ENCODE data around the gene TOR4A.
A peak's percentile ranks its signal among the peaks of the same experiment; 100 is the strongest.

The TOR4A gene

GRCh38 chr9:137269231-137269772 lies 8.2 kb upstream of the TOR4A start:
- DNase-seq (ENCODE audit: insufficient read length, low spot score) (no peak), FAIRE-seq (no peak)

- DNase-seq (ENCODE audit: insufficient read length, low spot score) (no peak), FAIRE-seq (no peak)
Observed at GRCh38 chr9:137270929-137271695, 6.4 kb upstream of the TOR4A start.

DNA sequence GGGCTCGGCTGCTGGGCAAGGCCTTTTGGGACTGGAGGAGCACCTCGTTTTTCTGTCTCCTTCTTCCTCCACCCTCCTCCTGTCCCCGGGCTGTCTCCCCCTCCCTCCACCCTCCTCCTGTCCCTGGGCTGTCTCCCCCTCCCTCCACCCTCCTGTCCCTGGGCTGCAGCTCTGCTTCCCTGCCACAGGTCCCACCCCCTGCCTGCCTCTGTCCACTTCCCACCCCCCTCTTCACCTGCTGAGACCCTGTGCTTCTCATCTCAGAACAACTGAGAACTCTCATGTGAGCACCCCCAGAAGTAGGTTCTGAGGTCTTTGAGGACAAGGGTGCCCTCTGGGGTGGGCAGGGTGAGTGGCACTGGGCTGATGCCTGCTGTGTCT lies 5.8 kb upstream of the TOR4A start:
- FAIRE-seq (no peak), DNase-seq (ENCODE audit: insufficient read length, low spot score) (no peak)

GRCh38 chr9:137272241-137273094 lies 5.1 kb upstream of the TOR4A start:
- FAIRE-seq, result no peak
- no peak for DNase-seq (ENCODE audit: insufficient read length, low spot score)

GRCh38 chr9:137273095-137273490 lies 4.4 kb upstream of the TOR4A start:
- no peak for DNase-seq (ENCODE audit: insufficient read length, low spot score)
- no peak for FAIRE-seq

- FAIRE-seq, result no peak
Observed at GRCh38 chr9:137273611-137274320, 3.8 kb upstream of the TOR4A start.

DNA sequence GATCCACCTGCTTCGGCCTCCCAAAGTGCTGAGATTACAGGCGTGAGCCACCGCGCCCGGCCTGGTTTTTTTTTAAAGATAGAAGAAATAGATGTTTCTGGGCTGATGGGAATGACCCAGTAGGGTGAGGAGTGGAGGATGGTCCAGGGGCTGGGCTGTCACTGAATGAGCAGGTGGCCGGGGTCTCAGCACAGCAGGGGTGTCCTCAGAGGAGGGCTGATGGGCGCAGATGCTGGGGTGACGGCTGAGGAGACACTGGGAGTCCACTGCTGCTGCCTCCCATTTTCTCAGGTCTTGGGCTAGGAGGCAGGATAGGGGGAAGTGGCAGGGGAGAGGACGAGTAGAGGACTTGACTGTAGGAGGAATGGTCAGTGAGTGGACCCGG lies 2.3 kb upstream of the TOR4A start:
- FAIRE-seq (no peak), DNase-seq (ENCODE audit: insufficient read length, low spot score) (no peak)

More at GRCh38 chr9:137273611-137274320, 3.8 kb upstream of the TOR4A start:
- DNase-seq (ENCODE audit: insufficient read length, low spot score), result no peak

DNA sequence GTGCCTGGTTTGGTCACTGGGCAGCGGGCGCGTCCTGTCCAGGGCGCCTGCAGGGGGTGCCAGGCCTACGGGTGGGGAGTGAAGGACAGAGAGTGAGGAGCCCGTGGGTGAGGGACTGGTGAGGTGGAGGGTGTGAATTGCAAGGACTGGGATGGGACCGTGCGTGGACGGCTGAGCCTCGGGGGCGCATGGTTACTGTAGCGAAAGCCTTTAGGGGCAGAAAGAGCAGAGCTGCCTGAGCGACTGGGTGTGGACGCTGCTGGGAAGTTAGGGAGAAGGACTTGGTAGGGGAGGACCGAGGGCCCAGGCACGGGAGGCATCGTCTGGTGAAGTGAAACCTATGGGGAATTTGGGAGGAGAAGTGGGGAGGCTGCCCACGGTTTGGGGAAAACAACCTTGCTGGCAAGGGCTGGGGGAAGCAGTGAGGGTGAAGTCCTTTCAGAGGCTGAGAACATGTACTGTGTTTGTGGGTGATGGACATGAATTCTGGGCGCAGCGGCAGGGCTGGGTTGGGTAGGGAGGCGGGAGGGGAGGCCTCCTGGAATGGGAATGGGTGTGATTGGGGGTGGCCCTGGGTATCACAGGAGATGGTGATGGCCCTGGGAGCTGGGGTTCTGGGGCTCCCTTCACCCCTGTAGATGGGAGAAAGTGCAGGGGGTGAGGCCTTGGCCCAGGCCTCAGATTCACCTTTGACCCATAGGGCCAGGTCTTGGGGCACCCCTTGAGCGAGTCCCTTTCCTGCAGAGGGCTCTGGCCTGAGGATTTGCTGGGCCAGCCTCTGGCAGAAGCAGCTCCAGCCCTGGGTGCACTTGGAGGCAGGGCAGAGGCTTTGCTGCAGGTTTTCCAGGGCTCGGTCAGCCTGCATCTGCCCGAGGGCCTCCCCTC lies 1.7 kb upstream of the TOR4A start:
- FAIRE-seq, result no peak
- DNase-seq (ENCODE audit: insufficient read length, low spot score), result no peak

GRCh38 chr9:137276473-137277328 lies 825 bp upstream of the TOR4A start:
- DNase-seq (ENCODE audit: insufficient read length, low spot score), result no peak

DNA sequence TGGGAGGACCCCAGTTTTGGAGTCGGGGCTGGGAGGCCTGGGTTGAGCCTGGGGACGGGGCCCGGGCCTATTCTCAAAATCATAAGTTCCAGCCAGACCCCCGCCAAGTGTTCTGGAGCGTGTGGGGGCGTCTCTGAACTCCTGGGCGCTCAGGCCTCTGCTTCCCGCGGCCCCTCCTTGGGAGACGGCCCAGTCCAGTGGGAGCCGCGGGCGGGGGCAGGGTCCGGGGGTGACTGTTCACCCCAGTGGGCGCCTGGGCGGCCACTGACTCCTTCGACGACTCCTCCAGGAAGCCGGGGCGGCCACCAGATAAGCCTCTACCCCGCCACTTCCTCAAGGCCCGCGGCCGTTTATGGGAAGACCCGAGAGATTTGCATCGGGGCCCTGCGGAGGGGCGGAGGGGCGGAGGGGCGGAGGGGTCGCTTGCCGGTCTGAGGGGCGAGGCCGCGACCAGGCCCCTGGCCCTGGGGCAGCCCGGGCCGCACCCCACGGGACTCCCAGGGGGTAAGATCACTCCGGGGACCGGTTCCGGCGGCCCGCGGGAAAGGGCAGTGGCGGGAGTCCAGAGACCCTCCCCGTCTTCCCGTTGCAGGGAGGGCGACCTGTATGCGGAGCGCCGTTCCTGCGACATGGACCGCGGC lies 655 bp downstream of the TOR4A start:
- no peak for FAIRE-seq
- DNase-seq (ENCODE audit: insufficient read length, low spot score), result no peak

More at GRCh38 chr9:137276473-137277328, 825 bp upstream of the TOR4A start:
- no peak for FAIRE-seq

DNA sequence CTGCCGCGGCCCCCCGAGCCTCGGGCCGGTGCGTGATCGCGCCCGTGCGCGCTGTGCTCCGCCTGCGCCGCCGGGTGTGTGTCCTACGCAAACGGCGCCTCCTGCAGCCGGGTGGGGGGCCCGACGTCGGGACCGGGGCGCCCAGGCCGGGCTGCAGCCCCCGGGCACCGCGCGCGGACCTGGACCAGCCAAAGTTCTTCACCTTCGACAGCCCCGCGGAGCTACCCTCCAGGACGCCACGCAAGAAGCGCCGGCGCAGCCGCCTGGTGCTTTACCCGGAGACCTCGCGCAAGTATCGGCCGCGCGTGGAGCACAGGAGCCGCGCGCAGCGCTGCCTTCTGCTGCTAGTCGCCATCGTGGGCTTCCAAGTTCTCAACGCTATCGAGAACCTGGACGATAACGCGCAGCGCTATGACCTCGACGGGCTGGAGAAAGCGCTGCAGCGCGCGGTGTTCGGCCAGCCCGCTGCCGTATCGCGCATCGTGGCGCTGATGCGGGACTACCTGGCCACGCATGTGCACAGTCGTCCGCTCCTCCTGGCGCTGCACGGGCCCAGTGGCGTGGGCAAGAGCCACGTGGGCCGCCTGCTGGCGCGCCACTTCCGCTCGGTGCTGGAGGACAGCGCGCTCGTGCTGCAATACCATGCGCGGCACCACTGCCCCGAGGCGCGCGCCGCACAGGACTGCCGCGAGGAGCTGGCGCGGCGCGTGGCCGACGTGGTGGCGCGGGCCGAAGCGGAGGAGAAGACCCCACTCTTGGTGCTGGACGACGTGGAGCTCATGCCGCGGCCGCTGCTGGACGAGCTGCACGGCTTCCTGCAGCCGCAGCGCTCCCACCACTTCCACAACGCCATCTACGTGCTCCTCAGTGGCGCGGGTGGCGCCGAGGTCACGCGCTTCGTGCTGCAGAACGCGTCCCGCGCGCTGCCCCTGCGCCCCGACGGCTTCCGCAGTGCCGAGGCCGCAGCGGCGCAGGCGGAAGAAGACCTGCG lies 1.5 kb downstream of the TOR4A start:
- FAIRE-seq (no peak), DNase-seq (ENCODE audit: insufficient read length, low spot score) (no peak)

GRCh38 chr9:137279741-137280473 lies 2.4 kb downstream of the TOR4A start:
- DNase-seq (ENCODE audit: insufficient read length, low spot score) (no peak), FAIRE-seq (no peak)

DNA sequence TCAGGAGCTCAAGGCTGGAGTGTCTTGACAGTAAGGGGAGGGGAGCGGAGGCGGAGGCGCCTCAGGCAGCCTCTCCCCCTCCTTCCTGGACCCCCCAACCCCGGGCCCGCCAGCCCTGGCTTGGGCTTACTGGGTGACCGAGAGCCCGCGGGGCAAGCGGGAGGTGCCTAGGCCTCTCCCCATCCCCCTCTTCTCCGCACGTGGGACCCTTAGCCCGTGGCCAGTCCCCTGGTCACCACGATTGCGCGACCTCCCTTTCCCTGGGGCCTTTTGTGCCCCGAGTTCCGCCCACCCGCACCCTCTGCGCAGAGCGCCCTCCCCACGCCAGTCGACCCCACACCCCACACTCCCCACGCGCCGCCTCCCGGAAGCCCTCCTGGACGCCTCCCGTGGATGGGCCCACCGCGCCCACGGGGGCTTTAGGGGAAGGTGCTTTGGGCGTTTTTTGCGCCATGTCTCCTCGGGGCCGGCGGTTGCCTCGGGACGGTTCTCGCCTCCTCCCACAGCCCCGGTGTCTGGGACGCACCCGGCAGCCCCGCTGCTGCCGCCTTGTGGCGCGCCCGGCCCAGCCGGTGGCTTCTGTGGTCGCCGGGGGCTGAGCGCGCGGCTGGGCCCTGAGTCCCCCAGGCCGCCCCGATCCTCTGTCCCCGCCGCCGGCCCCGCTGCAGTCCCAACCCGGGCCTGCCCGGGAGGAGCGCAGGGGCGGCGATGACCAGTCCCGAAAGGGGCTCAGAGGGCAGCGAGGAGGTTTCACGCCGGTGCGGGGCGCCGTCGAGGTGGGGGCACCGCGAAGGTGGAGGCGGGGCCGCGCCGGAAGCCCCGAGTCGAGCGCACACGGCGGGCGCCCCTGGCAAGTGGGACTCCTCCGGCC lies 3.2 kb downstream of the TOR4A start:
- FAIRE-seq, result no peak
- no peak for DNase-seq (ENCODE audit: insufficient read length, low spot score)

DNA sequence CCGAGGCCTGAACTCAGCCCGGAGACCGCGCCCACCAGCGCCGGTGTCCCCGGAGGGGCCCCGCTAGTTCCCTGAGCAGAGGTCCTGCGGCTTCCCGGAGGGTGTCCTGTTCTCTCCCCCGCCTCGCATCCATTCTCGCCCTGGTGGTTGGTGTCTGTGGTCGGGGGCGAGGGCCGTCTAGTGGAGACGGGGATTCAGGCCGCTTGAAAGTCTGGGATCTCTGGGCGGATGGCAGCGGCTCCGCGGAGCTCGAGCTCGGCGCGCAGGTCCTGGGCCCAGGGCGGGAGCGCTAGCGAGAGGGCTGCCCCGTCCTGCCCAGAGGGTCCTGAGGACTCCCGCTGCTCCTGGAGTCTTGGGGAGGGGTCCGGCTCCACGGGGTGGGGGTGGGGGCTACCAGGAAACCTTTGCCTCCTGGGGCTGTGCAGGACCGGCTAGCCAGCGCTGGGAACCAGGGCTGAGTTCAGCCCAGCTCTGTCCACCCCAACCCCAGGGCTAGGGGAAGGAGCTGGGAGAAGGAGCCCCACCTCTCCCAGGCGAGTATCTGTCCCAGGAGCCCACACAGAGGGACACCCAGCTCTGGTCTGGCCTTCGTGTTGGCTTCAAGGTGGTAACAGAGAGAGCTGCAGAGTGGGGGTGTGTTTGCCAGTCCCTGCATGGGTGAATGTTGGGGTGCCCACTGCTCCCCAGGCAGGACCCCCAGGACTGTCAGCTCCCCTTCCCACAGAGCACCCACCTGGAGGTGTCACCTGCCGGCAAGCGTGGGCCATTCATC lies 4.0 kb downstream of the TOR4A start:
- no peak for FAIRE-seq
- DNase-seq (ENCODE audit: insufficient read length, low spot score), result no peak

DNA sequence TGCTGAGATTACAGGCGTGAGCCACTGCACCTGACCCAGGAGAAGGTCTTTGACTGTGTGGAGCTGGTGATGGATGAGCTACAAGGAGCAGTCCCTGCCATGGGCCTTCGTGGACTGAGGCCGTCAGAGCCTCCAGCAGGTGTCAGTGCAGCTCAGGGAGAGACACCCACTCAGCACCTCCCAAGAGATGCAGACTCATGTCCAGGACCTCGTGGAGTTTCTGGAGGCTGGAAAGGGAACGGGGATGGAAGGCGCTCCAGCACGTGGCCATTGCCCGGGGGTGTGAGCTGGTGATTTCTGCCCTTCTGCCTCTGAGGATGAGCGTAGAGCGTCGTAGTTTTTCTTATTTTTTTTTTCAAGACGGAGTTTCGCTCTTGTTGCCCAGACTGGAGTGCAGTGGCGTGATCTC lies 9.5 kb downstream of the TOR4A start:
- FAIRE-seq, result no peak
- peak; percentile 72 for DNase-seq (ENCODE audit: insufficient read length, low spot score)
